Measurements from ENCODE around the gene RFLNA. TPM values are rescaled to one million over a fixed set of nuclear protein-coding genes. Genes with fewer than 3 reads are reported as not detected.

RFLNA gene
- total and polyA plus RNA-seq, 12 donors, result 0.13 to 0.49 (median 0.25) TPM; not detected in 6

DNA sequence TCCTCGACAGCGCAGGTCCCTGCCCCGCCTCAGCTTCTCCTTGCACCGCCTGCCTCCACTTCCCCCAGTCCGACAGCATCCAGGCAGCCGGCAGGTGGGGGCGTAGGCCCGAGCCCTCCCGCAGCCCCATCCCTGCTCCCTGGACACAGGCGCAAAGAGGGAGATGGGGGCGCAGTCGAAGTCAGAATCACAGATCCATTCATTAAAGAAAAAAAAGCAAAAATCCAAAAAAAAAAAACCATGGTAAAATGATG is 41.2 kb downstream of the RFLNA start:
- no peak overlapping the region for H3K4me3 ChIP-seq
- no peaks in the 10 kb centered on the region for H3K27me3 ChIP-seq
- no peak for TF ChIP-seq CTCF (IDR thresholded peaks at IDR 0.05)
- H3K36me3 ChIP-seq, result peaks cover 8 to 91% (median 76%) of the 10 kb centered on the region in 9 donors
- no peaks in the 10 kb centered on the region for H3K9me3 ChIP-seq
- H3K4me1 ChIP-seq, result no peaks in the 10 kb centered on the region
- no peak overlapping the region for H3K27ac ChIP-seq
- intact Hi-C loops (cut with DNase I), result no loop called here
- 96 to 97% methylated on average over 12 of the region's 12 CpGs for WGBS, 2 donors
- DNase-seq, result no peak
- ATAC-seq, result peak in 1 of 8 donors; percentile 2

- Histone ChIP-seq H3K4me1 (no peaks in the 10 kb centered on the region), H3K27me3 (no peaks in the 10 kb centered on the region), H3K4me3 (no peak overlapping the region), H3K9me3 (no peaks in the 10 kb centered on the region), H3K36me3 (peaks cover 8 to 91% (median 77%) of the 10 kb centered on the region in 9 donors), H3K27ac (no peak overlapping the region)
- intact Hi-C loops (cut with DNase I), result no loop called here
- TF ChIP-seq CTCF (IDR thresholded peaks at IDR 0.05), result no peak
- WGBS, 2 donors, result 94 to 96% methylated on average over 40 of the region's 40 CpGs
- ATAC-seq (no peak), DNase-seq (no peak)
Measured at GRCh38 chr12:124336742-124337520, 42.0 kb downstream of the RFLNA start.

- Histone ChIP-seq H3K9me3 (no peaks in the 10 kb centered on the region), H3K27ac (no peak overlapping the region), H3K36me3 (peaks cover 6 to 91% (median 77%) of the 10 kb centered on the region in 9 donors), H3K27me3 (no peaks in the 10 kb centered on the region), H3K4me3 (no peak overlapping the region), H3K4me1 (no peaks in the 10 kb centered on the region)
- whole genome bisulfite sequencing, 2 donors, result 83 to 84% methylated on average over 14 of the region's 14 CpGs
- intact Hi-C loops (cut with DNase I), result no loop called here
- TF ChIP-seq CTCF (IDR thresholded peaks at IDR 0.05), result no peak
- DNase-seq (no peak), ATAC-seq (no peak)
Measured at GRCh38 chr12:124337622-124338021, 42.7 kb downstream of the RFLNA start.

DNA sequence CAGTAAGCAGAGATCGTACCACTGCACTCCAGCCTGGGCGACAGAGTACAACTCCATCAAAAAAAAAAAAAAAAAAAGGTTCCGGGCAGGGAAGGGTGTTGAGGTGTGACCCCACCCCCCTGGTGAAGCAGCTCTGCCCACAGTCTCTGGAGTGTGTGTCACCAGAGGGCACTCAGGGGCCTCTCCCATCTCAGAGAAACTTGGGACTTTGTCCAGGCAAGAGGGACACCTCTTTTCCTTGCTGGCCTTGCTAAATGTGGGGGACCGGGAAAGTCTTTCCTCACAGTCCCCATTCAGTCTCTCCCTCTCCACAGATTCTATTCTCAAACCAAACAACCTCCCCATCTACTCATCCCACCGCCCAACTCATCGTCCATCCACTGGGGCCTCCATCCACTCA is 43.6 kb downstream of the RFLNA start:
- no peaks in the 10 kb centered on the region for H3K4me1 ChIP-seq
- DNase-seq, result no peak

More for the DNA sequence above, 43.6 kb downstream of the RFLNA start:
- intact Hi-C loops (cut with DNase I), result no loop called here
- 87 to 89% methylated on average over 6 of the region's 6 CpGs for WGBS, 2 donors
- Histone ChIP-seq H3K36me3 (peaks cover 8 to 91% (median 77%) of the 10 kb centered on the region in 9 donors), H3K4me3 (no peak overlapping the region), H3K27me3 (no peaks in the 10 kb centered on the region), H3K27ac (no peak overlapping the region), H3K9me3 (no peaks in the 10 kb centered on the region)
- ATAC-seq, result no peak
- peak in 2 of 9 donors; percentile 11 to 27 for TF ChIP-seq CTCF (IDR thresholded peaks at IDR 0.05)
